H1 (cell line): ENCODE results near the gene SCCPDH. TPM values are rescaled to one million over a fixed set of nuclear protein-coding genes. Genes with fewer than 3 reads are reported as not detected.

Experiments
- CTCF ChIA-PET: fragments of 300-600 bp; sonication (Branson Sonifier 250); formaldehyde crosslinking; loops from one replicate; lab custom pipeline; 2021; ENCODE audit not compliant: partially characterized antibody; lab: Charles Lee
- POLR2A ChIA-PET: fragments of 300-600 bp; sonication (Branson Sonifier 250); formaldehyde crosslinking; loops from one replicate; lab custom pipeline; 2021; ENCODE audit warnings: inconsistent platforms; ENCODE audit not compliant: partially characterized antibody; lab: Charles Lee
- DNase-seq, 2 experiments: peaks; one replicate each; pipeline versions ENCODE4 v3.0.0 to v3.0.0-alpha.2; 2010 to 2022; ENCODE audit warnings: low spot score in 2 of 2, low read depth in 1 of 2, mixed read lengths in 1 of 2
- FAIRE-seq: peaks from 2 replicates; lab custom pipeline; 2011; peaks lifted over from hg19 to GRCh38; lab: Jason Lieb, UNC
- H2AFZ ChIP-seq: 2 replicates; pipeline ENCODE4 v1.8.1; 2012; ENCODE audit warnings: low read length, inconsistent platforms
- H2AK5ac ChIP-seq: 2 replicates; pipeline ENCODE4 v1.6.1; 2013; ENCODE audit warnings: low read depth, low read length
- H2BK120ac ChIP-seq: replicated peaks from 2 replicates; pipeline ENCODE3; 2013; ENCODE audit warnings: low read depth, low read length, inconsistent platforms
- H2BK12ac ChIP-seq: 2 replicates; pipeline ENCODE4 v1.6.1; 2013; ENCODE audit warnings: low read depth, low read length
- H2BK15ac ChIP-seq: 2 replicates; pipeline ENCODE4 v1.6.1; 2013; ENCODE audit warnings: low read length
- H2BK20ac ChIP-seq: 2 replicates; pipeline ENCODE4 v1.6.1; 2013; ENCODE audit warnings: low read length
- H2BK5ac ChIP-seq: 2 replicates; pipeline ENCODE4 v1.6.1; 2013; ENCODE audit warnings: low read depth, low read length
- H3K14ac ChIP-seq: 2 replicates; pipeline ENCODE4 v1.6.1; 2013; ENCODE audit warnings: inconsistent platforms; ENCODE audit not compliant: insufficient read length
- H3K18ac ChIP-seq: 2 replicates; pipeline ENCODE4 v1.6.1; 2013; ENCODE audit warnings: low read length; ENCODE audit errors: extremely low read depth
- H3K23ac ChIP-seq: 2 replicates; pipeline ENCODE4 v1.6.1; 2013; ENCODE audit warnings: inconsistent platforms; ENCODE audit not compliant: insufficient read length
- H3K23me2 ChIP-seq: 2 replicates; pipeline ENCODE4 v1.6.1; 2013; ENCODE audit warnings: low read depth, low read length
- H3K27ac ChIP-seq: 2 replicates; pipeline ENCODE4 v1.6.1; 2011; ENCODE audit warnings: low read depth, low read length, inconsistent platforms
- H3K27me3 ChIP-seq, 4 experiments: replicated peaks in 1 of 4; 1 replicate in 1 of 4; 2 replicates in 3 of 4; pipeline versions ENCODE4 v1.6.1 to v1.8.1; 2011 to 2013; ENCODE audit warnings: low read length in 3 of 4, mild to moderate bottlenecking in 3 of 4, inconsistent platforms in 2 of 4, mixed read lengths in 2 of 4, moderate library complexity in 1 of 4; ENCODE audit not compliant: control insufficient read depth in 3 of 4, insufficient read depth in 3 of 4; ENCODE audit errors: extremely low read depth in 1 of 4
- H3K36me3 ChIP-seq, 4 experiments: 2 replicates each; pipeline versions ENCODE4 v1.6.1 to v1.8.1; 2011 to 2013; ENCODE audit warnings: mild to moderate bottlenecking in 4 of 4, low read length in 3 of 4, moderate library complexity in 2 of 4, control low read depth in 1 of 4, inconsistent platforms in 1 of 4; ENCODE audit not compliant: insufficient read depth in 4 of 4, control insufficient read depth in 2 of 4
- H3K4ac ChIP-seq: replicated peaks from 2 replicates; pipeline ENCODE3; 2013; ENCODE audit warnings: low read length, low read depth, mixed read lengths, inconsistent platforms; ENCODE audit not compliant: insufficient read length
- H3K4me1 ChIP-seq, 4 experiments: replicated peaks in 1 of 4; 1 replicate in 1 of 4; 2 replicates in 3 of 4; pipeline versions ENCODE4 v1.6.1 to v1.8.1; 2011 to 2013; ENCODE audit warnings: low read length in 3 of 4, inconsistent platforms in 2 of 4, mixed read lengths in 1 of 4; ENCODE audit not compliant: insufficient read depth in 4 of 4, control insufficient read depth in 3 of 4
- H3K4me2 ChIP-seq, 2 experiments: 2 replicates each; pipeline versions ENCODE4 v1.6.1 to v1.8.1; 2011 to 2013; ENCODE audit warnings: low read depth in 2 of 2, low read length in 2 of 2, control low read depth in 1 of 2, inconsistent platforms in 1 of 2, mild to moderate bottlenecking in 1 of 2; ENCODE audit not compliant: insufficient read depth in 1 of 2
- H3K4me3 ChIP-seq, 4 experiments: fragments of 200-600, 300-600 bp in 1 of 4; sonication (generic), shearing (Covaris generic), sonication (Bioruptor Twin) in 1 of 4; 2 replicates each; pipeline versions ENCODE4 v1.5.1 to v1.8.1; 2011 to 2016; ENCODE audit warnings: low read length in 4 of 4, low read depth in 3 of 4, control low read depth in 2 of 4, inconsistent platforms in 2 of 4, mild to moderate bottlenecking in 2 of 4, mixed read lengths in 1 of 4, moderate library complexity in 1 of 4; ENCODE audit not compliant: insufficient read depth in 2 of 4; ENCODE audit errors: extremely low read depth in 1 of 4
- H3K56ac ChIP-seq: replicated peaks from 2 replicates; pipeline ENCODE3; 2013; ENCODE audit warnings: low read depth, mild to moderate bottlenecking, mixed read lengths, low read length, inconsistent platforms; ENCODE audit not compliant: insufficient read length
- H3K79me1 ChIP-seq: 2 replicates; pipeline ENCODE4 v1.6.1; 2013; ENCODE audit warnings: low read depth, low read length, control low read depth
- H3K79me2 ChIP-seq, 2 experiments: 2 replicates each; pipeline versions ENCODE4 v1.6.1 to v1.8.1; 2012 to 2013; ENCODE audit warnings: low read length in 2 of 2, mild to moderate bottlenecking in 2 of 2, inconsistent platforms in 1 of 2; ENCODE audit not compliant: insufficient read depth in 2 of 2, control insufficient read depth in 1 of 2
- H3K9ac ChIP-seq, 4 experiments: replicated peaks in 1 of 4; 1 replicate in 1 of 4; 2 replicates in 3 of 4; pipeline versions ENCODE4 v1.6.1 to v1.8.1; 2011 to 2013; ENCODE audit warnings: low read depth in 3 of 4, low read length in 3 of 4, control low read depth in 2 of 4, mild to moderate bottlenecking in 2 of 4, moderate library complexity in 2 of 4, inconsistent platforms in 1 of 4; ENCODE audit errors: extremely low read depth in 1 of 4
- H3K9me3 ChIP-seq, 2 experiments: 2 replicates each; pipeline versions ENCODE4 v1.6.1 to v1.8.1; 2012 to 2013; ENCODE audit warnings: mild to moderate bottlenecking in 2 of 2, moderate library complexity in 2 of 2, control low read depth in 1 of 2, inconsistent platforms in 1 of 2, low read depth in 1 of 2, low read length in 1 of 2, mixed read lengths in 1 of 2; ENCODE audit not compliant: insufficient read depth in 2 of 2
- H4K20me1 ChIP-seq, 2 experiments: replicated peaks in 1 of 2; 2 replicates each; pipeline versions ENCODE3 to v1.8.1; 2011 to 2013; ENCODE audit warnings: inconsistent platforms in 2 of 2, low read length in 2 of 2, mild to moderate bottlenecking in 1 of 2; ENCODE audit not compliant: insufficient read depth in 2 of 2, control insufficient read depth in 1 of 2
- H4K5ac ChIP-seq: 2 replicates; pipeline ENCODE4 v1.6.1; 2013; ENCODE audit warnings: low read length, low read depth, mixed read lengths, inconsistent platforms; ENCODE audit not compliant: insufficient read length
- H4K8ac ChIP-seq: 2 replicates; pipeline ENCODE4 v1.8.0; 2013; ENCODE audit warnings: mild to moderate bottlenecking, moderate library complexity, low read length, inconsistent platforms; ENCODE audit not compliant: insufficient read depth; ENCODE audit errors: extremely low read depth
- H4K91ac ChIP-seq: replicated peaks from 2 replicates; pipeline ENCODE3; 2013; ENCODE audit warnings: low read length, mixed read lengths, inconsistent platforms; ENCODE audit not compliant: insufficient read length
- CBX8 ChIP-seq: fragments of 300-800, 300-1000 bp; sonication (generic); IDR thresholded peaks from 2 replicates; pipeline ENCODE4 v1.7.1; 2016; ENCODE audit warnings: low read depth, low read length, borderline replicate concordance
- EP300 ChIP-seq, 2 experiments: IDR thresholded peaks; 1 replicate in 1 of 2; 2 replicates in 1 of 2; pipeline ENCODE4 v1.6.1; 2011 to 2012; ENCODE audit warnings: low read depth in 2 of 2, low read length in 2 of 2, mild to moderate bottlenecking in 2 of 2, borderline replicate concordance in 1 of 2, inconsistent platforms in 1 of 2, moderate library complexity in 1 of 2
- WGBS, 2 experiments: shearing (Covaris generic) in 1 of 2; methylation state at CpG; one replicate each; pipeline versions ENCODE4 v1.1.6 to v1.1.7; 2013 to 2015; ENCODE audit warnings: low lambda C conversion rate in 2 of 2, mixed read lengths in 2 of 2, inconsistent platforms in 1 of 2, low coverage in 1 of 2, missing lambda C conversion rate in 1 of 2; ENCODE audit not compliant: insufficient replicate concordance in 2 of 2, insufficient coverage in 1 of 2, insufficient read length in 1 of 2; ENCODE audit errors: extremely low coverage in 1 of 2, missing lambda C conversion rate in 1 of 2; 5-methylcytosine and 5-hydroxymethylcytosine counted together
- polyA plus RNA-seq, 7 experiments: library from polyadenylated mRNA; depleted of rRNA in 3 of 7; stranded (reverse) in 5 of 7; unstranded in 2 of 7; fragments of >200 nt in 5 of 7; fragments of 200-250 nt in 2 of 7; gene quantifications; 1 replicate in 5 of 7; 2 replicates in 1 of 7; 4 replicates in 1 of 7; pipeline versions ENCODE4 v1.2.1 to v1.2.3, GENCODE V29; 2011 to 2013; ENCODE audit warnings: missing spikeins in 2 of 7, mixed read lengths in 2 of 7
- total RNA-seq: library from RNA; stranded (reverse); fragmentation: NEBNext Ultra II Directional; extraction: Animal tissue kit (Norgen Biotek cat#: 25700); gene quantifications from 2 replicates; pipeline ENCODE4 v1.2.1, GENCODE V29; 2021

Gene SCCPDH
- total and polyA plus RNA-seq, 2 of the 8 experiments (the other 6 are each of a cell fraction or from before 2014, with no cell fraction given) = 9.5 to 17.0 TPM

- no peak overlapping the region for H3K23ac ChIP-seq
- H2BK12ac ChIP-seq = no peak overlapping the region
- H2BK20ac ChIP-seq = no peak overlapping the region
- ChIA-PET POLR2A (interaction anchor here (1.4 kb wide), 1 partner anchor 11 kb away, joined by 3 read pairs; no protein-coding TSS in a partner anchor), CTCF (interaction anchor here (0.6 to 4.5 kb wide), 3 partner anchors 11 to 326 kb away, joined by 3 to 27 read pairs (median 3); no protein-coding TSS in a partner anchor)
- H4K5ac ChIP-seq = no peak overlapping the region
- H3K27ac ChIP-seq = no peak overlapping the region
- H2AFZ ChIP-seq = no peak overlapping the region
- H4K8ac ChIP-seq = no peak overlapping the region
- peaks cover 0 to 2% (median 2%) of the 10 kb centered on the region in 4 experiments; a peak in 2 of 7 replicates for H3K4me1 ChIP-seq
- H2BK5ac ChIP-seq = no peak overlapping the region
- no peak overlapping the region for H2BK120ac ChIP-seq
- 82% methylated on average over 18 of the region's 18 CpGs; no CpG with 5 or more reads in 1 of the 2 experiments for WGBS, 2 experiments
- H3K18ac ChIP-seq = no peak overlapping the region
- H3K14ac ChIP-seq = no peak overlapping the region
- H4K91ac ChIP-seq = no peak overlapping the region
- H2BK15ac ChIP-seq = no peak overlapping the region
- no peak overlapping the region for H3K4ac ChIP-seq
- H3K36me3 ChIP-seq = no peaks in the 10 kb centered on the region
- H2AK5ac ChIP-seq = no peak overlapping the region
- no peak overlapping the region for H3K9ac ChIP-seq
- no peaks in the 10 kb centered on the region for H3K23me2 ChIP-seq
- DNase-seq (no peak), FAIRE-seq (no peak)
- no peaks in the 10 kb centered on the region for H3K79me2 ChIP-seq
- H3K4me2 ChIP-seq = no peak overlapping the region
- no peaks in the 10 kb centered on the region for H3K9me3 ChIP-seq
- no peaks in the 10 kb centered on the region for H4K20me1 ChIP-seq
- no peak overlapping the region for H3K56ac ChIP-seq
- H3K27me3 ChIP-seq = no peaks in the 10 kb centered on the region
- no peaks in the 10 kb centered on the region for H3K79me1 ChIP-seq
- no peak overlapping the region for H3K4me3 ChIP-seq
- no peak for TF ChIP-seq CBX8
- no peak for TF ChIP-seq EP300 (IDR thresholded peaks at IDR 0.05; ENCODE audit: borderline replicate concordance in 1 of 2, low read depth in 2 of 2, low read length in 2 of 2)
Observed at GRCh38 chr1:246678816-246679793, 45.1 kb upstream of the SCCPDH start.
